Fibroblast of gingiva (primary cell): ENCODE data around the gene AQP5.
"Not testable (repeated sequence)": the region's sequence is repeated elsewhere in the genome, so short reads cannot be mapped to it uniquely, and the experiment has no call there.

Experiments used
- DNase-seq: peaks from one replicate; pipeline ENCODE4 v3.0.0-alpha.2; 2011; ENCODE audit warnings: low read depth

The AQP5 gene

GRCh38 chr12:49980501-49981349 is 19.1 kb downstream of the AQP5 start:
- no peak for DNase-seq

DNA sequence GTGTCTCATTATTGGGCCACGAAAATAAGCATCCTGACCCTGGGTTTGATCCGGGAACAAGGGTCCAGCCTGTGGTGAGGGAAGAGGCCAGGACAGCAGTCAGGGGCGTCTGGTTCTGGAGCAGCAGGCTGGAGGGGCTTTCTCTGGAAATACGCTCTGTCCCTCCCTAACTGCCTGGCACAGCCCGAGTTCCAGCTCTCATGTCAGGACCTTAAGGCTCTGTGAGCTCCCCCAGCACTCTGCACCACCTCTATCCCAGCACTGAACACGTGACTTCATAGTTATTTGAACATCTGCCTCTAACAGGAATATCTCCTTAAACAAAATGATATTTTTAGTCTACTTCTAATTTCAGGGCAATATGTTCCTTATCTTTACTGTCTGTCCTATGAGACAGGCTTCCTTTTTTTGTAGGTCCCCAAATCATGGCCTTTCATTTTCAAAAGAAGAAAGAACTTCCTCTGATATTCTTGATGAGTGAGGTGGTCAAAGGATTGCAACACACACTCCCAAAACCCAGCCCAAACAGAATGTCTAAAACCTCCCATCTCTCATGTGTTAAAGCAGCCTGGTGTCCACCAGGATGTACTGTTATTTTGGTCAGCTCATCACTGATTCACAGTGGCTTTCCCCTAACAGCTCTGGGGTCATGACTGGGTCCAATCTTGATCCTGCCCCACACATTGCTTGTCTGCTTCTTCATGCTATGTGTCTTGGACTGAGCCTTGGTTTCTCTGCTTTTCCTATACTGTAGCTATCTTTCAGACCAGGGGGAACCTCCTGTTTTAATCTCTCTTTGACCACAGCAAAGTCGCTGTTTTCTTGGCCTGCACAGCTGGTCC is 20.8 kb downstream of the AQP5 start:
- DNase-seq = no peak

DNA sequence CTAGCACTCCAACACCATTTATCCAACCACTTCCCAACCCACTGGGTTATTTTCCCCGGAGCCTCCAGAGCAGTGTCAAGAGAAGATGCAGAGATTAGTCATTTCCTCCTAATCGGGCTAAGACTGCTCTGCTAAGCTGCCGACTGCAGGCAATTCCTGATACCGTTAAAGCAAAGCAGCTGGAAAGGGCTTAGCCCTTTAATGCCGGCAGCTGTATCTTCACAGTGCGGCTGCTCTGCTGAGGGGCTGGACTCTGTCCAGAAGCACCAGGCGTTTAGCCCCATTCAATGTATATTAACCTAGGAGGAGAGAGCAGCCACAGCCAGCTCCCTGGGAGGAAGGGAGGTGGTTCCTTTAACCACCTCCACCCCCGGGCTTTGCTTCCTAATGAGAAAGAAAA is 22.2 kb downstream of the AQP5 start:
- DNase-seq = peak; percentile 66

DNA sequence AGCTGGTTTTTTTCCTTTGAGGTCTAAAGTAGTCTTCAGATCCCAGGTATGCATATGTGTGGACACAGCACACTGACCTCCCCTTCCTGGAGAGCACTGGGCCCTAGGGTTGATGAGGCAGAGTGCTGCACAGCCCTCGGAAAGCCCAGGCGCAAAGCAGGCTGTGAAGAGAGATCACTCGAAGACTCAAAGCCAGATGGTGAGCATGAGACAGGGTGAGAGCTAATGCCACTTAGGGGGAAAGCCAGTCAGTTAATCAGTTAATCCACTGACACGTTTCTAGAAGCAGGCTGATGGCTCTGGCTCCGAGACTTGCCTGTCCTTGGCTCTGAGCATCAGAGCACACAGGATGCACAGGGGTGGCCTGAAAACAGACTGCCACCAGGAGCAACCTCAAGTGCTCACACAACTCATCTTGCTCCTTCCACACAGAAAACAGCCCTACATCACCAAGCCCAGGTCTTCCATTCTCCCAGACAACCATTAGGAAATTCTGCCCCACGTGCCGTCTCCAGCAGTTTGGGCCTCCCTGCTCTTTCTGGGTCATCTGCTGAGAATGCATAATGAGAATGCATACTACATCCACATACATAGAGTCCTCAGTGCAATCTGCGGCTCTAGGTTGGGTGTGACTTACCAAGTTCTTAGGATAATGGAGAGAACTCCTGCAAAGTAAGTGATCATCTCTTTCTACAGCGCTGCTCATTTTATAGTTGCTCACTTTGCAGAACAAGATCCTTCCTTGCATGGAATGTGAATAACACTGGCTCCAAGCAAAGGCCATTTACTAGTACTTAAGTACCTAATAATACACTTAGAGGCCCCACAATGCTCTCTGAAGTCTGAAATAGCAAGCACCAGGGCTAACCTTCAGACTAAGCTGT is 23.0 kb downstream of the AQP5 start:
- no peak for DNase-seq

- DNase-seq = no peak
Observed at GRCh38 chr12:49985981-49986380, 24.3 kb downstream of the AQP5 start.

GRCh38 chr12:49986476-49986875 is 24.8 kb downstream of the AQP5 start:
- not testable (repeated sequence) for DNase-seq

DNA sequence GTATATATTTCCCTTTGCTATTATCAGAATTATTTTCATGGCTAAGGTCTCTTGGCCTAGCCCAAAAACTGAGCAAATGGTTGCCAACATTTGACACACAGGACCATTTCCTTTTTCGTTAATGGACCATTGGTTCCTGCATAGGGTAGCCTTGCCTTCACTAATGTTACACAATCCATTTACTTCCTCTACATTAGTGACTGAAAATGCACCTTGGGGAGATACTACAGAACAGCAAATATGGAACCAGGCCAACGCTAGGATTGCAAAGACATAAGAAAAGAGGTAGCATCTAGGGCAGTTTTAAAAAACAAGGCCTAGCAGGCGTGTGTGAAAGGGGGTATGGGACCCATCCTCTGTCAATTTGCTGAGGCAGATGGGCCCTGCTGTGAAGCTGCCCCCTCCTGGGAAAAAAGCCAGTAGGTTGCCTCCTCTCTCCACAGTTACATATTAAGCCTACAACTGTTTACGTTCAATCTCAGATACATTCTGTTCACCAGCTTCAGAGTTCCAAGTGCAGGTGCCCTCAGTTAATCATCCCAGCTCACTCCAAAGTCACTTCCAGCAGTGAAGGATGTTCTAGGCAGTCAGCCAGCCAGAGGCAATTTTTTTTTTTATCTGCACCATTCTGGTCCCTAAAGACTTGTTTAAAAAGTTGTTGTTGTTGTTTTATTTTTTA is 26.1 kb downstream of the AQP5 start:
- DNase-seq = no peak

GRCh38 chr12:49989400-49989799 is 27.7 kb downstream of the AQP5 start:
- DNase-seq = not testable (repeated sequence)

GRCh38 chr12:49990273-49990672 is 28.6 kb downstream of the AQP5 start:
- DNase-seq = peak; percentile 76

- no peak for DNase-seq
Observed at GRCh38 chr12:49998453-49998852, 36.8 kb downstream of the AQP5 start.

DNA sequence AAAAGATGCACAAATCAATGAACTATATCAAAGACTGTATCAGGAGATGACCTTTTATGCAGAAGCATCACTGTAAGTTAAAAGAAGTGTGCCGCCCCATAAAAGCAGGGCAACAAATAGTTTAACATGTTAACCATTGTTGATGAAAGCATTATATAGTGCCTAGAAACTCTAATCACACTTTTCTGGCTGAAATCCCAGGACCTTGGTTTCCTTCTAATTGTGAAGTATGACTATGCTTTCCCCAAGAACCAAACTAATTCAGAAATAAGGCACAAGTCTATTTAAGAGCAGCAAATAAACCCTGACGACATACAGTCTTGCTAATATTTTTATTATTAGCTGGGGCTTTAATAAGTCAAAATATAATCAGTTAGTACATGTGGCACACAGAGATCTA is 41.9 kb downstream of the AQP5 start:
- DNase-seq = peak; percentile 12

DNA sequence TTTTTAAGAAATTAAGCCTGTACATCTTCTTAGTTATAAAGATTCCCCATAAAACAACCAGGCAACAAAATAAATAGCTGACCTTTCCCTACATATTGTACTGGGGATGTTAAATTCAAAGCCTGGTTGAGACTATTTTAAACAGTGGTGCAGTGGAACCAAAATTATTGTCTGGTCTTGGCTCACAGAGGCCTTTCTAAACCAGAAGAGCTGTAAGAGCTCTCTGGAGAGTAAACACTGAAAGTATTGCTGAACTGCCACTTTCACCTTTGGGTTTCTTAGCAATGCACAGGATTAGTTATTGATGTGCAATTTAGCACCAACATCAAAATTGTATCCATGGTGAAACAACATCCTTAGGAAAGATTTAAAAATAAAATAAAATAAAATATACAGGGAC is 43.0 kb downstream of the AQP5 start:
- DNase-seq = peak; percentile 13

GRCh38 chr12:50005175-50005574 is 43.5 kb downstream of the AQP5 start:
- DNase-seq = no peak

DNA sequence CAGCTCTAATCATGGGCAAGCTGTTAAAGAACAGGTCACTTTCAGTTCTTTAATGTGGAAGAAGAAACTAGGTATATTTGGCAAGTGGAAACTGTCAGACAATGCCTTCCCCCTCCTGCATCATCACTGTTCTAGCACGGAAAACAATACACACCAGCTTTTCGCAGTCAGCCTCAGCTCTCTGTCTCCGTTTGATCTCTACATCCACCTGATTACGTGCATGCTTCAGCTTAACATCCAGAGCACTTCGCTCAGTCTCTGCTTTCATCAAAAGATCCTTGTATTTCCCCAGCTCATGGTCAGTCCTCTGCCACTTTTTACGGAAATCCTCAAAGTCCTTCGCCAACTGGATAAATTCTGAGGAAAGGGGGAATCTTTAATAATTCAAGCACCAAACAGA is 44.6 kb downstream of the AQP5 start:
- no peak for DNase-seq

GRCh38 chr12:50006754-50007442 is 45.2 kb downstream of the AQP5 start:
- peak; percentile 19 for DNase-seq

DNA sequence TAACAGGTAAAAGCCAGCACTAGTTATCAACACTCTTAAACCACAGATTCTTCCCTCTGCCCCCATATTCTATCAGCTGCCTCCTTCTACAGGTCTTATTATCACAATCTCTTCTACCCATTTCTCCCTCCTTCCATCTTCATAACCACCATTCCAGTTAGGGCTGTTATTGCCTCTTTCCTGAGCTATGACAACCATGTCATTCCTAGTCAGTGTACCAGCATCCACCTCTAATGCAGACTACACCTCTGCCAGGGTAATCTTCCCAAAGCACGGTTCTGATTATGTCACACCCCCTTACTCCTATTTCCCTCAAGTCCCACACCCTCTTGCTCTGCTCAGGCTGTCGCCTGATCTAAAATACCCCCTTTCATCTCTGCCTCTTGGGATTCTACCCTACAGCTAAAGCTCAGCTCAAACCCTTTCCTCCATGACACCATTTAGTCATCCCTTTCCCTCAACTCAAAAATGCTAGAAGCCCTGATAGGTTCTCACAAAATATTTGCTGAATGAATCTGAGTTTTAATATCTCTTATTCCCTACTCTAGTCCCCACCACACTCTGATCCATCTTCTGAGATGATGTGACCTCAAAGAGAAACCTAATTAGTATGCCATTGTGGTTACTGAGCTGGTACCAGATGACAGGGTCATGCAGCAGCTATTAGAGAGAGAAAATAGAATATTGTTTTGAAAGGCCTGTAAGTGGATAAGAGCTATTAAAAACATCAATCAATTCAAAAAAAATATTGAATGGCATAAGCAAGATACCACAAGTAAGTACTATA is 51.9 kb downstream of the AQP5 start:
- no peak for DNase-seq

DNA sequence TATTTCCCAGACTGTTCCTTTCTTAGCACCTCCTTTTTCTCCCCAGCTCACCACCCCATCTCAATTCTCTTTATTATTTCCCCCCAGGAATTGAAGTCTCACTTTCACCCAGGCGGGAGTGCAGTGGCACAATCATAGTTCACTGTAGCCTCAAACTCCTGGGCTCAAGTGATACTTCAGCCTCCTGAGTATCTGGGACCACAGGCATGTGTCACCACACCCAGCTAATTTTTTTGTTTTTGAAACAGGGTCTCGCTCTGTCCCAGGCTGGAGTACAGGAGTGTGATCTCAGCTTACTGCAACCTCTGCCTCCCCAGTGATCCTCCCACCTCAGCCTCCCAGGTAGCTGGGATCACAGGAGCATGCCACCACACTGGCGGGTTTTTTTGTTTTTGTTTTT is 52.7 kb downstream of the AQP5 start:
- DNase-seq = no peak
